TTC549 (cell line): ENCODE data around the gene C20orf173.

Source experiments
- FAIRE-seq: peaks from 2 replicates; lab custom pipeline; 2012; peaks lifted over from hg19 to GRCh38; lab: Jason Lieb, UNC

C20orf173 gene

GRCh38 chr20:35506179-35506578 is 23.3 kb downstream of the C20orf173 start:
- no peak for FAIRE-seq

- no peak for FAIRE-seq
Observed at GRCh38 chr20:35504751-35505150, 24.7 kb downstream of the C20orf173 start.

- no peak for FAIRE-seq
Observed at GRCh38 chr20:35503841-35504561, 25.5 kb downstream of the C20orf173 start.

GRCh38 chr20:35503281-35503680 is 26.2 kb downstream of the C20orf173 start:
- FAIRE-seq: no peak

GRCh38 chr20:35502352-35502751 is 27.1 kb downstream of the C20orf173 start:
- FAIRE-seq: no peak

GRCh38 chr20:35499271-35499670 is 30.2 kb downstream of the C20orf173 start:
- FAIRE-seq: no peak

GRCh38 chr20:35497780-35498189 is 31.7 kb downstream of the C20orf173 start:
- FAIRE-seq: no peak

GRCh38 chr20:35497320-35497719 is 32.1 kb downstream of the C20orf173 start:
- no peak for FAIRE-seq

GRCh38 chr20:35496481-35496880 is 33.0 kb downstream of the C20orf173 start:
- no peak for FAIRE-seq

- FAIRE-seq: no peak
Observed at GRCh38 chr20:35492352-35492751, 37.1 kb downstream of the C20orf173 start.

GRCh38 chr20:35491823-35492222 is 37.6 kb downstream of the C20orf173 start:
- FAIRE-seq: no peak

GRCh38 chr20:35490736-35491181 is 38.7 kb downstream of the C20orf173 start:
- no peak for FAIRE-seq

- FAIRE-seq: no peak
Observed at GRCh38 chr20:35489717-35490116, 39.7 kb downstream of the C20orf173 start.

GRCh38 chr20:35487479-35487878 is 42.0 kb downstream of the C20orf173 start:
- no peak for FAIRE-seq

- FAIRE-seq: no peak
Observed at GRCh38 chr20:35479798-35480197, 49.7 kb downstream of the C20orf173 start.

- no peak for FAIRE-seq
Observed at GRCh38 chr20:35478804-35479472, 50.5 kb downstream of the C20orf173 start.
